Peyer's patch (tissue), 4 donors: ENCODE results near the gene HTT. TPM values are rescaled to one million over a fixed set of nuclear protein-coding genes. Genes with fewer than 3 reads are reported as not detected.

Source experiments
- DNase-seq, 3 donors: peaks; one replicate each; pipeline ENCODE4 v3.0.0-alpha.2; 2017 to 2019
- H3K27ac ChIP-seq, 4 donors: fragments of 200-600 bp; sonication (generic); one replicate each; pipeline ENCODE4 v1.5.1; 2016 to 2019
- H3K27me3 ChIP-seq, 2 donors: fragments of 200-600 bp; sonication (generic); one replicate each; pipeline ENCODE4 v1.5.1; 2019
- H3K36me3 ChIP-seq, 3 donors: fragments of 200-600 bp; sonication (generic); one replicate each; pipeline ENCODE4 v1.5.1; 2016 to 2019
- H3K4me1 ChIP-seq, 4 donors: fragments of 200-600 bp; sonication (generic); one replicate each; pipeline ENCODE4 v1.5.1; 2016 to 2019
- H3K4me3 ChIP-seq, 4 donors: fragments of 200-600 bp; sonication (generic); 1 replicate in 3 of 4; 2 replicates in 1 of 4; pipeline ENCODE4 v1.5.1; 2016 to 2019; ENCODE audit warnings: mild to moderate bottlenecking in 1 of 4
- H3K9me3 ChIP-seq, 4 donors: fragments of 200-600 bp; sonication (generic); one replicate each; pipeline ENCODE4 v1.5.1; 2016 to 2019; ENCODE audit warnings: mild to moderate bottlenecking in 1 of 4
- POLR2A ChIP-seq, 2 donors: fragments of 450-650 bp; IDR thresholded peaks; one replicate each; pipeline ENCODE4 v1.5.1; 2017; ENCODE audit warnings: antibody characterized with exemption in 2 of 2, mild to moderate bottlenecking in 2 of 2, moderate library complexity in 2 of 2
- total RNA-seq, 4 donors: library from RNA; depleted of rRNA; stranded (reverse); fragments of >200 nt; gene quantifications; one replicate each; pipeline ENCODE4 v1.1.0, GENCODE V29; 2016
- TF ChIP-seq, protein P1 (sequence below), 6 experiments: fragments of 450-650 bp in 4 of 6; fragments of 200-600 bp in 2 of 6; sonication (generic) in 1 of 6; IDR thresholded peaks; one replicate each; pipeline ENCODE4 v1.5.1; 2017 to 2019; ENCODE audit warnings: antibody characterized with exemption in 6 of 6, mild to moderate bottlenecking in 3 of 6, moderate library complexity in 1 of 6

HTT gene
- total RNA-seq, 4 donors from 2014 or later: 62.3 to 133 (median 113) TPM

DNA sequence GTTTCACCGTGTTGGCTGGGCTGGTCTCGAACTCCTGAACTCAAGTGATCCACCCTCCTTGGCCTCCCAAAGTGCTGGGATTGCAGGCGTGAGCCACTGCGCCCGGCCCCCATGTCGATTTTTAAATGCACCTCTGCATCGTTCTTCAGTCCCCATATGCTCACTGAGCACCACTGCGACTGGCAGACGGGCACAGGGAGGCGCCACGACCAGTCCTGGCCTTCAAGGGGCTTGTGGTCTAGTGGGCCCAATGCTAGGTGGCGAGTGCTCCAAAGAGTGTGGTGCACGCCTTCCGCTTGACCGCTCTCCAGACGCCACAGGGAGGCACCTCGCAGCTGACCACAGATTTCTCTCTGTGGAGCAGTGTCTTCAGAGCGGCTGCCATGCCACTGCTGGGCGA is 162.8 kb downstream of the HTT start:
- Histone ChIP-seq H3K36me3 (peaks cover 0 to 83% (median 0%) of the 10 kb centered on the region in 3 donors), H3K9me3 (no peaks in the 10 kb centered on the region), H3K4me1 (no peaks in the 10 kb centered on the region), H3K4me3 (no peak overlapping the region), H3K27me3 (no peaks in the 10 kb centered on the region), H3K27ac (no peak overlapping the region)
- DNase-seq: no peak
- no peak for TF ChIP-seq POLR2A (IDR thresholded peaks at IDR 0.05)

DNA sequence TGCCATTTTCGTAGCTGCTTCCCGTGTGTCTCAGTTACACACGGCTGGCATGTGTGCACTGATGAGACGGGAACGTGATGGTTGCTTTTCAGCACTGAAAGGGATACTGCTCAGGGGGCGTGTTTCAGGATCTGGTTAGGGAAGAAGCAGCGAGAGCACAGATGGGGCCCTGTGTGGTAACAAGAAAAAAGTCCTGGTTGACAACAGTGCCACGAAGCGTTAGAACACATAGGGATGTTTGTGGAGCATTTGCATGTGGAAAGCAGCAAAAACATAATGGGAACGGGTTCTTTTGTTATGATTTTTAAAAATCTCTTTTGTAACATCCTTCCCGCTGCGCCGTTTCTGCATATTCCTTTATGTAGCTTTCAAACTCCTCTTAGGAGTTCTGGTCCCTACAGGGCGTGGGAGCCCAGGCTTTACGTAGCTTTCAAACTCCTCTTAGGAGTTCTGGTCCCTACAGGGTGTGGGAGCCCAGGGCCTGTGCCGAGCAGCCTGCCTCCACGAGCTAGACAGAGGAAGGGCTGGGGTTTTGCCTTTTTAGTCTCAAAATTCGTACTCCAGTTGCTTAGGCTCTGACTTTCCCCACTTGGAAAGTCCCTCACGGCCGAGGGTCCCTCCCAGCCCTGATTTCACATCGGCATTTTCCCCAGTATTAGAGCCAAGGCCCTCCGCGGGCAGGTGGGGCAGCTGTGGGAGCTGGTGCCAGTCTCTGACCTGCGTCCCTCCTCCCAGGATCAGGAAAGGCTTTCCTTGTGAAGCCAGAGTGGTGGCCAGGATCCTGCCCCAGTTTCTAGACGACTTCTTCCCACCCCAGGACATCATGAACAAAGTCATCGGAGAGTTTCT is 163.5 kb downstream of the HTT start:
- TF ChIP-seq POLR2A (IDR thresholded peaks at IDR 0.05): no peak
- TF ChIP-seq, protein P1, sequence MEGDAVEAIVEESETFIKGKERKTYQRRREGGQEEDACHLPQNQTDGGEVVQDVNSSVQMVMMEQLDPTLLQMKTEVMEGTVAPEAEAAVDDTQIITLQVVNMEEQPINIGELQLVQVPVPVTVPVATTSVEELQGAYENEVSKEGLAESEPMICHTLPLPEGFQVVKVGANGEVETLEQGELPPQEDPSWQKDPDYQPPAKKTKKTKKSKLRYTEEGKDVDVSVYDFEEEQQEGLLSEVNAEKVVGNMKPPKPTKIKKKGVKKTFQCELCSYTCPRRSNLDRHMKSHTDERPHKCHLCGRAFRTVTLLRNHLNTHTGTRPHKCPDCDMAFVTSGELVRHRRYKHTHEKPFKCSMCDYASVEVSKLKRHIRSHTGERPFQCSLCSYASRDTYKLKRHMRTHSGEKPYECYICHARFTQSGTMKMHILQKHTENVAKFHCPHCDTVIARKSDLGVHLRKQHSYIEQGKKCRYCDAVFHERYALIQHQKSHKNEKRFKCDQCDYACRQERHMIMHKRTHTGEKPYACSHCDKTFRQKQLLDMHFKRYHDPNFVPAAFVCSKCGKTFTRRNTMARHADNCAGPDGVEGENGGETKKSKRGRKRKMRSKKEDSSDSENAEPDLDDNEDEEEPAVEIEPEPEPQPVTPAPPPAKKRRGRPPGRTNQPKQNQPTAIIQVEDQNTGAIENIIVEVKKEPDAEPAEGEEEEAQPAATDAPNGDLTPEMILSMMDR (IDR thresholded peaks at IDR 0.05): no peak
- no peak for DNase-seq
- H3K4me3 ChIP-seq: no peak overlapping the region
- no peak overlapping the region for H3K27ac ChIP-seq
- H3K4me1 ChIP-seq: no peaks in the 10 kb centered on the region
- peaks cover 0 to 76% (median 0%) of the 10 kb centered on the region in 3 donors for H3K36me3 ChIP-seq
- no peaks in the 10 kb centered on the region for H3K27me3 ChIP-seq
- H3K9me3 ChIP-seq: no peaks in the 10 kb centered on the region

DNA sequence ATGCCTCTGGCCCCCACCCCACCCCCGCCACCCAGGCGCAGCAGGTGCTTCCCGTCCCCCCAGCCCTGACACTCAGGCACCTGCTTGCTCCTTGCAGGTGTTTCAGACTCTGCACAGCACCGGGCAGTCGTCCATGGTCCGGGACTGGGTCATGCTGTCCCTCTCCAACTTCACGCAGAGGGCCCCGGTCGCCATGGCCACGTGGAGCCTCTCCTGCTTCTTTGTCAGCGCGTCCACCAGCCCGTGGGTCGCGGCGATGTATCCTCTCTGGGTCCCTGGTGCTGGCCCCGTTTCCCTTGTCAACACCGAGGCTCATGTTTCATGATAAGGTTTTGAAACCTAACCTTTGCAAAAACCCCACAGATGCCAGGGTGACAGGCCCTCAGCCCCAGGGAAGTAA is 164.2 kb downstream of the HTT start:
- no peaks in the 10 kb centered on the region for H3K27me3 ChIP-seq
- H3K4me3 ChIP-seq: no peak overlapping the region
- H3K4me1 ChIP-seq: no peaks in the 10 kb centered on the region
- no peak for TF ChIP-seq POLR2A (IDR thresholded peaks at IDR 0.05)
- TF ChIP-seq, protein P1 (IDR thresholded peaks at IDR 0.05): no peak
- peaks cover 0 to 68% (median 0%) of the 10 kb centered on the region in 3 donors for H3K36me3 ChIP-seq
- no peak overlapping the region for H3K27ac ChIP-seq
- H3K9me3 ChIP-seq: no peaks in the 10 kb centered on the region
- DNase-seq: no peak

DNA sequence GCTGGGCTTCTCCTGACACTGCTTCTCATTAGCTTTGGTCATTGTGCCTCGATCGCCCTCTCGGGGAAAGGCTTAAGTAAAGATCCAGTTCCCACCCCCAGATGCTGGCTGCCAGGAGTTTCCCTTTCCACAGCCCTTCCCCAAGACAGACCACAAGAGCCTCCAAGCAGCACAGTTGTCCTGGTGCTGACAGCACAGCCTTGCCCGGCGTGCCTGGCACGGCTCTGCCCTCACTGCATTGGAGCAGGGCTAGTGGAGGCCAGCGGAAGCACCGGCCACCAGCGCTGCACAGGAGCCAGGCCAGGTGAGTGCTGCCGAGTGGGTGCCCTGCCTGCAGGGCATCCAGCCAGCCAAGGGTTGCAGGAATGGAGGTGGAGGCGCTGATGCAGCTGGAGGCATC is 164.8 kb downstream of the HTT start:
- no peaks in the 10 kb centered on the region for H3K9me3 ChIP-seq
- H3K36me3 ChIP-seq: peaks cover 0 to 63% (median 0%) of the 10 kb centered on the region in 3 donors
- no peak for TF ChIP-seq POLR2A (IDR thresholded peaks at IDR 0.05)
- TF ChIP-seq, protein P1 (IDR thresholded peaks at IDR 0.05): no peak
- no peak for DNase-seq
- no peak overlapping the region for H3K4me3 ChIP-seq
- H3K27me3 ChIP-seq: no peaks in the 10 kb centered on the region
- no peak overlapping the region for H3K27ac ChIP-seq
- H3K4me1 ChIP-seq: no peaks in the 10 kb centered on the region

DNA sequence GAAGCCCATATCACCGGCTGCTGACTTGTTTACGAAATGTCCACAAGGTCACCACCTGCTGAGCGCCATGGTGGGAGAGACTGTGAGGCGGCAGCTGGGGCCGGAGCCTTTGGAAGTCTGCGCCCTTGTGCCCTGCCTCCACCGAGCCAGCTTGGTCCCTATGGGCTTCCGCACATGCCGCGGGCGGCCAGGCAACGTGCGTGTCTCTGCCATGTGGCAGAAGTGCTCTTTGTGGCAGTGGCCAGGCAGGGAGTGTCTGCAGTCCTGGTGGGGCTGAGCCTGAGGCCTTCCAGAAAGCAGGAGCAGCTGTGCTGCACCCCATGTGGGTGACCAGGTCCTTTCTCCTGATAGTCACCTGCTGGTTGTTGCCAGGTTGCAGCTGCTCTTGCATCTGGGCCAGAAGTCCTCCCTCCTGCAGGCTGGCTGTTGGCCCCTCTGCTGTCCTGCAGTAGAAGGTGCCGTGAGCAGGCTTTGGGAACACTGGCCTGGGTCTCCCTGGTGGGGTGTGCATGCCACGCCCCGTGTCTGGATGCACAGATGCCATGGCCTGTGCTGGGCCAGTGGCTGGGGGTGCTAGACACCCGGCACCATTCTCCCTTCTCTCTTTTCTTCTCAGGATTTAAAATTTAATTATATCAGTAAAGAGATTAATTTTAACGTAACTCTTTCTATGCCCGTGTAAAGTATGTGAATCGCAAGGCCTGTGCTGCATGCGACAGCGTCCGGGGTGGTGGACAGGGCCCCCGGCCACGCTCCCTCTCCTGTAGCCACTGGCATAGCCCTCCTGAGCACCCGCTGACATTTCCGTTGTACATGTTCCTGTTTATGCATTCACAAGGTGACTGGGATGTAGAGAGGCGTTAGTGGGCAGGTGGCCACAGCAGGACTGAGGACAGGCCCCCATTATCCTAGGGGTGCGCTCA is 165.8 kb downstream of the HTT start:
- H3K27me3 ChIP-seq: no peaks in the 10 kb centered on the region
- TF ChIP-seq, protein P1 (IDR thresholded peaks at IDR 0.05): no peak
- TF ChIP-seq POLR2A (IDR thresholded peaks at IDR 0.05): no peak
- no peak overlapping the region for H3K4me3 ChIP-seq
- no peaks in the 10 kb centered on the region for H3K9me3 ChIP-seq
- DNase-seq: no peak
- H3K4me1 ChIP-seq: no peaks in the 10 kb centered on the region
- peaks cover 0 to 54% (median 0%) of the 10 kb centered on the region in 3 donors for H3K36me3 ChIP-seq
- H3K27ac ChIP-seq: no peak overlapping the region
